GM12874 (cell line): ENCODE measurements around the gene ERGIC1.

Experiments
- CTCF ChIP-seq: IDR thresholded peaks from 2 replicates; pipeline ENCODE4 v1.5.1; 2011; ENCODE audit warnings: low read depth, mild to moderate bottlenecking, control low read depth, low read length, moderate library complexity; ENCODE audit not compliant: insufficient read depth

ERGIC1 gene

GRCh38 chr5:172918421-172919371, 84.6 kb downstream of the ERGIC1 start:
- TF ChIP-seq CTCF = no peak

GRCh38 chr5:172919525-172920446, 85.7 kb downstream of the ERGIC1 start:
- TF ChIP-seq CTCF = no peak

GRCh38 chr5:172920447-172920849, 86.4 kb downstream of the ERGIC1 start:
- TF ChIP-seq CTCF = no peak

GRCh38 chr5:172920995-172921394, 86.9 kb downstream of the ERGIC1 start:
- no peak for TF ChIP-seq CTCF

GRCh38 chr5:172921906-172922305, 87.9 kb downstream of the ERGIC1 start:
- TF ChIP-seq CTCF = no peak

- no peak for TF ChIP-seq CTCF
Measured at GRCh38 chr5:172923539-172923938, 89.5 kb downstream of the ERGIC1 start.

GRCh38 chr5:172925336-172925948, 91.4 kb downstream of the ERGIC1 start:
- TF ChIP-seq CTCF = no peak
